Neural progenitor cell (in vitro differentiated cells): ENCODE measurements around the gene MMP27. TPM values are rescaled to one million over a fixed set of nuclear protein-coding genes. Genes with fewer than 3 reads are reported as not detected.

Experiments used
- DNase-seq: peaks from one replicate; pipeline ENCODE4 v3.0.0-alpha.2; 2016; ENCODE audit warnings: low spot score
- H2AFZ ChIP-seq: fragments of 200-600 bp; sonication (generic); replicated peaks from 2 replicates; pipeline ENCODE4 v1.6.1; 2016; ENCODE audit warnings: antibody characterized with exemption
- H3F3A ChIP-seq: fragments of 200-600 bp; sonication (generic); 2 replicates; pipeline ENCODE4 v1.6.1; 2016; ENCODE audit warnings: antibody characterized with exemption, low read depth
- H3K27ac ChIP-seq: fragments of 200-600 bp; sonication (generic); 2 replicates; pipeline ENCODE4 v1.5.1; 2016; ENCODE audit warnings: mild to moderate bottlenecking
- H3K27me3 ChIP-seq: fragments of 200-600 bp; sonication (generic); 2 replicates; pipeline ENCODE4 v1.6.1; 2016; ENCODE audit warnings: mild to moderate bottlenecking, moderate library complexity
- H3K36me3 ChIP-seq: fragments of 200-600 bp; sonication (generic); 2 replicates; pipeline ENCODE4 v1.5.1; 2016
- H3K4me1 ChIP-seq: fragments of 200-600 bp; sonication (generic); 2 replicates; pipeline ENCODE4 v1.6.1; 2016; ENCODE audit warnings: mixed run types
- H3K4me2 ChIP-seq: fragments of 200-600 bp; sonication (generic); 2 replicates; pipeline ENCODE4 v1.6.1; 2016
- H3K4me3 ChIP-seq: fragments of 200-600 bp; sonication (generic); 2 replicates; pipeline ENCODE4 v1.5.1; 2016
- H3K79me2 ChIP-seq: fragments of 200-600 bp; sonication (generic); 2 replicates; pipeline ENCODE4 v1.6.1; 2016; ENCODE audit warnings: low read depth
- H3K9ac ChIP-seq: fragments of 200-600 bp; sonication (generic); 2 replicates; pipeline ENCODE4 v1.6.1; 2016
- H3K9me3 ChIP-seq: fragments of 200-600 bp; sonication (generic); 2 replicates; pipeline ENCODE4 v1.5.1; 2016; ENCODE audit warnings: low read depth
- H4K20me1 ChIP-seq: fragments of 200-600 bp; sonication (generic); 2 replicates; pipeline ENCODE4 v1.6.1; 2016; ENCODE audit warnings: low read depth
- H3K27ac Mint-ChIP-seq: 3 replicates; pipeline ENCODE4 v1.8.0; 2021; ENCODE audit warnings: mixed read lengths
- H3K27me3 Mint-ChIP-seq: 2 replicates; pipeline ENCODE4 v1.8.0; 2022; ENCODE audit warnings: low read depth, mild to moderate bottlenecking, inconsistent platforms, moderate library complexity, mixed read lengths; ENCODE audit not compliant: insufficient read depth
- H3K36me3 Mint-ChIP-seq: 3 replicates; pipeline ENCODE4 v1.8.0; 2021; ENCODE audit warnings: mixed read lengths
- H3K4me1 Mint-ChIP-seq: 3 replicates; pipeline ENCODE4 v1.8.0; 2021; ENCODE audit warnings: mixed read lengths
- H3K4me3 Mint-ChIP-seq: 3 replicates; pipeline ENCODE4 v1.8.0; 2021; ENCODE audit warnings: mild to moderate bottlenecking, moderate library complexity, mixed read lengths
- H3K9me3 Mint-ChIP-seq: 3 replicates; pipeline ENCODE4 v1.8.0; 2020; ENCODE audit warnings: mixed read lengths
- EZH2 ChIP-seq: fragments of 200-600 bp; sonication (generic); IDR thresholded peaks from 2 replicates; pipeline ENCODE4 v1.6.1; 2017; ENCODE audit warnings: antibody characterized with exemption, mild to moderate bottlenecking, moderate library complexity
- EZH2phosphoT487 ChIP-seq: fragments of 200-600 bp; sonication (generic); IDR thresholded peaks from 2 replicates; pipeline ENCODE4 v1.6.1; 2017; ENCODE audit warnings: antibody characterized with exemption
- total RNA-seq: library from RNA; depleted of rRNA; stranded (reverse); fragments of >200 nt; gene quantifications from 2 replicates; pipeline ENCODE4 v1.2.3, GENCODE V29; 2015; ENCODE audit warnings: low replicate concordance
- TF ChIP-seq, protein P1 (sequence below): fragments of 200-600 bp; sonication (generic); IDR thresholded peaks from 2 replicates; pipeline ENCODE4 v1.5.1; 2017; ENCODE audit warnings: antibody characterized with exemption, mild to moderate bottlenecking

The MMP27 gene
- total RNA-seq, 1 donor from 2014 or later, result not detected

GRCh38 chr11:102654761-102655160 is 50.8 kb downstream of the MMP27 start:
- H3K27ac ChIP-seq, result no peak overlapping the region
- Mint-ChIP-seq H3K9me3 (no peaks in the 10 kb centered on the region), H3K27ac (no peak overlapping the region), H3K27me3 (peaks cover 3% of the 10 kb centered on the region), H3K4me1 (no peaks in the 10 kb centered on the region), H3K36me3 (no peaks in the 10 kb centered on the region), H3K4me3 (no peak overlapping the region)
- H3K4me2 ChIP-seq, result no peak overlapping the region
- TF ChIP-seq, protein P1, sequence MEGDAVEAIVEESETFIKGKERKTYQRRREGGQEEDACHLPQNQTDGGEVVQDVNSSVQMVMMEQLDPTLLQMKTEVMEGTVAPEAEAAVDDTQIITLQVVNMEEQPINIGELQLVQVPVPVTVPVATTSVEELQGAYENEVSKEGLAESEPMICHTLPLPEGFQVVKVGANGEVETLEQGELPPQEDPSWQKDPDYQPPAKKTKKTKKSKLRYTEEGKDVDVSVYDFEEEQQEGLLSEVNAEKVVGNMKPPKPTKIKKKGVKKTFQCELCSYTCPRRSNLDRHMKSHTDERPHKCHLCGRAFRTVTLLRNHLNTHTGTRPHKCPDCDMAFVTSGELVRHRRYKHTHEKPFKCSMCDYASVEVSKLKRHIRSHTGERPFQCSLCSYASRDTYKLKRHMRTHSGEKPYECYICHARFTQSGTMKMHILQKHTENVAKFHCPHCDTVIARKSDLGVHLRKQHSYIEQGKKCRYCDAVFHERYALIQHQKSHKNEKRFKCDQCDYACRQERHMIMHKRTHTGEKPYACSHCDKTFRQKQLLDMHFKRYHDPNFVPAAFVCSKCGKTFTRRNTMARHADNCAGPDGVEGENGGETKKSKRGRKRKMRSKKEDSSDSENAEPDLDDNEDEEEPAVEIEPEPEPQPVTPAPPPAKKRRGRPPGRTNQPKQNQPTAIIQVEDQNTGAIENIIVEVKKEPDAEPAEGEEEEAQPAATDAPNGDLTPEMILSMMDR, result no peak
- no peak for TF ChIP-seq EZH2
- no peak for TF ChIP-seq EZH2phosphoT487
- H4K20me1 ChIP-seq, result no peaks in the 10 kb centered on the region
- no peak overlapping the region for H3K9ac ChIP-seq
- H3K79me2 ChIP-seq, result no peaks in the 10 kb centered on the region
- no peaks in the 10 kb centered on the region for H3K36me3 ChIP-seq
- no peak overlapping the region for H2AFZ ChIP-seq
- no peaks in the 10 kb centered on the region for H3K9me3 ChIP-seq
- DNase-seq, result no peak
- peaks cover 3% of the 10 kb centered on the region for H3F3A ChIP-seq
- no peaks in the 10 kb centered on the region for H3K27me3 ChIP-seq
- no peak overlapping the region for H3K4me3 ChIP-seq
- no peaks in the 10 kb centered on the region for H3K4me1 ChIP-seq

GRCh38 chr11:102653744-102654291 is 51.8 kb downstream of the MMP27 start:
- Histone ChIP-seq H3K9ac (no peak overlapping the region), H2AFZ (no peak overlapping the region), H3K4me1 (no peaks in the 10 kb centered on the region), H4K20me1 (no peaks in the 10 kb centered on the region), H3K4me2 (no peak overlapping the region), H3K27me3 (no peaks in the 10 kb centered on the region), H3K4me3 (no peak overlapping the region), H3F3A (peaks cover 3% of the 10 kb centered on the region), H3K79me2 (no peaks in the 10 kb centered on the region), H3K27ac (no peak overlapping the region), H3K9me3 (no peaks in the 10 kb centered on the region), H3K36me3 (no peaks in the 10 kb centered on the region)
- no peak for DNase-seq
- peaks cover 3% of the 10 kb centered on the region for H3K27me3 Mint-ChIP-seq
- H3K4me3 Mint-ChIP-seq, result no peak overlapping the region
- TF ChIP-seq EZH2phosphoT487, result no peak
- no peak for TF ChIP-seq EZH2
- TF ChIP-seq, protein P1, result no peak
- no peak overlapping the region for H3K27ac Mint-ChIP-seq
- H3K4me1 Mint-ChIP-seq, result no peaks in the 10 kb centered on the region
- no peaks in the 10 kb centered on the region for H3K9me3 Mint-ChIP-seq
- no peaks in the 10 kb centered on the region for H3K36me3 Mint-ChIP-seq

- no peaks in the 10 kb centered on the region for H3K27me3 ChIP-seq
- H3K27ac ChIP-seq, result no peak overlapping the region
- Mint-ChIP-seq H3K27ac (no peak overlapping the region), H3K9me3 (no peaks in the 10 kb centered on the region), H3K4me3 (no peak overlapping the region), H3K4me1 (no peaks in the 10 kb centered on the region), H3K36me3 (no peaks in the 10 kb centered on the region), H3K27me3 (peaks cover 3% of the 10 kb centered on the region)
- no peak overlapping the region for H3K4me3 ChIP-seq
- H3K4me2 ChIP-seq, result no peak overlapping the region
- H3K79me2 ChIP-seq, result no peaks in the 10 kb centered on the region
- TF ChIP-seq, protein P1, result no peak
- TF ChIP-seq EZH2, result no peak
- no peak for TF ChIP-seq EZH2phosphoT487
- H3K9me3 ChIP-seq, result no peaks in the 10 kb centered on the region
- H3K4me1 ChIP-seq, result no peaks in the 10 kb centered on the region
- no peak overlapping the region for H3K9ac ChIP-seq
- no peak for DNase-seq
- H3K36me3 ChIP-seq, result no peaks in the 10 kb centered on the region
- no peak overlapping the region for H2AFZ ChIP-seq
- H3F3A ChIP-seq, result no peaks in the 10 kb centered on the region
- H4K20me1 ChIP-seq, result no peaks in the 10 kb centered on the region
Measured at GRCh38 chr11:102647430-102647829, 58.1 kb downstream of the MMP27 start.
